Type B pancreatic cell (in vitro differentiated cells): ENCODE results near the gene WFDC13. TPM values are rescaled to one million over a fixed set of nuclear protein-coding genes. Genes with fewer than 3 reads are reported as not detected.

Experiments
- DNase-seq: peaks from one replicate; pipeline ENCODE4 v3.0.0; 2021; ENCODE audit warnings: mixed read lengths; ENCODE audit not compliant: unreplicated experiment; ENCODE audit errors: extremely low spot score
- H3K27ac Mint-ChIP-seq: 2 replicates; pipeline ENCODE4 v1.8.0; 2021; ENCODE audit warnings: mild to moderate bottlenecking, mixed read lengths
- H3K27me3 Mint-ChIP-seq: 2 replicates; pipeline ENCODE4 v1.8.0; 2021; ENCODE audit warnings: mixed read lengths
- H3K36me3 Mint-ChIP-seq: 2 replicates; pipeline ENCODE4 v1.8.0; 2021; ENCODE audit warnings: mixed read lengths
- H3K4me1 Mint-ChIP-seq: one replicate; pipeline ENCODE4 v1.8.0; 2021; ENCODE audit warnings: mixed read lengths; ENCODE audit not compliant: unreplicated experiment
- H3K4me3 Mint-ChIP-seq: 2 replicates; pipeline ENCODE4 v1.8.0; 2021; ENCODE audit warnings: mild to moderate bottlenecking, mixed read lengths
- H3K9me3 Mint-ChIP-seq: 2 replicates; pipeline ENCODE4 v1.8.0; 2021; ENCODE audit warnings: mixed read lengths
- CTCF ChIP-seq: fragments of 200-600 bp; sonication (generic); conservative IDR thresholded peaks from 2 replicates; pipeline ENCODE4 v1.5.0; 2021; ENCODE audit warnings: antibody characterized with exemption, mild to moderate bottlenecking
- total RNA-seq: library from RNA; stranded (reverse); gene quantifications from 2 replicates; pipeline ENCODE4 v1.2.1, GENCODE V29; 2021; ENCODE audit warnings: low replicate concordance

WFDC13 gene
- total RNA-seq, 1 donor from 2014 or later, result not detected

DNA sequence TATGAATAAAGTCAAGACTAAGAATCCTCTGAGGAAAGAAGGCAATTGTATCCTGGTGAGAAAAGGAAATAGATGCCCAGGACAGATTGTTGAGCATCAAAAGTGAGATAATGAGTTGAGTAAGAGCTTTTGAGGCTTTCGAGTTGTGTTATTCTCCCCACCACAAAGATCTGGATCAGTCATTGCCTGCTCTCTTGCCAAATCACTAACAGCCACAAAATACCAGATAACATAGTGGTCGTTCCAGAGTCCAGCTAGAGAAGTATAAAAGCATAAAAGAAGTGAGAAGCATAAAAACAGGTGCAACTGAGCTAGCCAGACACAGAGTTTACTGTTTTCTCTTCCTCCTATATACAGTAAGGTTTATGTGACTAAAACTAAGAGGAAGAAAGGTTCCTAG is 25.2 kb downstream of the WFDC13 start:
- no peaks in the 10 kb centered on the region for H3K4me1 Mint-ChIP-seq
- no peak overlapping the region for H3K27ac Mint-ChIP-seq
- no peak for TF ChIP-seq CTCF

DNA sequence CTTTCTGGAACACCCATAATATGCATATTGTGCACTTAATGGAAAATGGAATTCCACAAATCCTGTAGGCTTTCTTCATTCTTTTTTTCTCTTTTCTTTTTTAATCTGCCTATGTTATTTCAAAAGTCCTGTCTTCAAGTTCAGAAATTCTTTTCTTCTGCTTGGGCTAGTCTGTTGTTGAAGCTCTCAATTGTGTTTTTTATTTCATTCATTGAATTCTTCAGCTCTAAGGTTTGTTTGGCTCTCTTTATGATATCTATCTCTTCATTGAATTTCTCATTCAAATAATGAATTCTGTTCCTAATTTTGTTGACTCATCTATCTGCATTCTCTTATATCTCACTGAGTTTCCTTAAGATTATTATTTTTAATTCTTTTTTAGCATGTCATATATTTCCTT is 30.4 kb downstream of the WFDC13 start:
- H3K27ac Mint-ChIP-seq, result no peak overlapping the region
- H3K9me3 Mint-ChIP-seq, result peaks cover 10% of the 10 kb centered on the region
- no peak overlapping the region for H3K4me3 Mint-ChIP-seq
- no peaks in the 10 kb centered on the region for H3K4me1 Mint-ChIP-seq
- no peaks in the 10 kb centered on the region for H3K36me3 Mint-ChIP-seq
- no peak for DNase-seq
- peaks cover 6% of the 10 kb centered on the region for H3K27me3 Mint-ChIP-seq
- TF ChIP-seq CTCF, result no peak

More for the DNA sequence above, 25.2 kb downstream of the WFDC13 start:
- peaks cover 38% of the 10 kb centered on the region for H3K27me3 Mint-ChIP-seq
- H3K36me3 Mint-ChIP-seq, result no peaks in the 10 kb centered on the region
- DNase-seq, result no peak
- H3K9me3 Mint-ChIP-seq, result peaks cover 7% of the 10 kb centered on the region
- no peak overlapping the region for H3K4me3 Mint-ChIP-seq

DNA sequence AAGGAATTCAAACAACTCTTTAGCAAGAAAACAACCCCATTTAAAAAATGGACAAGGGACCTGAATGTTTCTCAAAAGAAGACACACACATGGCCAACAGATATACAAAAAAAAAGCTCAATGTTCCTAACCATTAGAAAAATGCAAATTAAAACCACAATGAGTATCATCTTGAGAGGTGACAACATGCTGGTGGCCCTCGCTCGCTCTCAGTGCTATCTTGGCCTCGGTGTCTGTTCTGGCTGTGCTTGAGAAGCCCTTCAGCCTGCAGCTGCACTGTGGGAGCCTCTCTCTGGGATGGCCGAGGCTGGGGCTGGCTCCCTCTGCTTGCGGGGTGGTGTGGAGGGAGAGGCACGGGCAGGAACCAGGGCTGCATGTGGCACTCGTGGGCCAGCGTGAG is 33.7 kb downstream of the WFDC13 start:
- H3K27ac Mint-ChIP-seq, result no peak overlapping the region
- TF ChIP-seq CTCF, result no peak
- H3K4me3 Mint-ChIP-seq, result no peak overlapping the region
- DNase-seq, result no peak
- no peaks in the 10 kb centered on the region for H3K36me3 Mint-ChIP-seq
- peaks cover 8% of the 10 kb centered on the region for H3K27me3 Mint-ChIP-seq
- no peaks in the 10 kb centered on the region for H3K4me1 Mint-ChIP-seq
- H3K9me3 Mint-ChIP-seq, result peaks cover 8% of the 10 kb centered on the region

DNA sequence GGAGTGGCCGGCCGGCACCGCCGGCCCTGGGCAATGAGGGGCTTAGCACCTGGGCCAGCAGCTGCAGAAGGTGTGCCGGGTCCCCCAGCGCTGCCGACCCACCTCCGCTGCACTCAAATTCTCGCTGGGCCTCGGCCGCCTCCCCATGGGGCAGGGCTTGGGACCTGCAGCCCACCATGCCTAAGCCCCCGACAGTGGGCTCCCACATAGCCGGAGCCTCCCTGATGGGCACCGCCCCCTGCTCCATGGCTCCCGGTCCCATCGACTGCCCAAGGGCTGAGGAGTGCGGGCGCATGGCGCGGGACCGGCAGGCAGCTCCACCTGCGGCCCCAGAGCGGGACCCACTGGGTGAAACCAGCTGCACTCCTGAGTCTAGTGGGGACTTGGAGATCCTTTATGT is 34.1 kb downstream of the WFDC13 start:
- no peaks in the 10 kb centered on the region for H3K4me1 Mint-ChIP-seq
- peaks cover 8% of the 10 kb centered on the region for H3K9me3 Mint-ChIP-seq
- no peak for DNase-seq
- peaks cover 10% of the 10 kb centered on the region for H3K27me3 Mint-ChIP-seq
- no peak for TF ChIP-seq CTCF
- H3K36me3 Mint-ChIP-seq, result no peaks in the 10 kb centered on the region
- H3K27ac Mint-ChIP-seq, result no peak overlapping the region
- H3K4me3 Mint-ChIP-seq, result no peak overlapping the region

DNA sequence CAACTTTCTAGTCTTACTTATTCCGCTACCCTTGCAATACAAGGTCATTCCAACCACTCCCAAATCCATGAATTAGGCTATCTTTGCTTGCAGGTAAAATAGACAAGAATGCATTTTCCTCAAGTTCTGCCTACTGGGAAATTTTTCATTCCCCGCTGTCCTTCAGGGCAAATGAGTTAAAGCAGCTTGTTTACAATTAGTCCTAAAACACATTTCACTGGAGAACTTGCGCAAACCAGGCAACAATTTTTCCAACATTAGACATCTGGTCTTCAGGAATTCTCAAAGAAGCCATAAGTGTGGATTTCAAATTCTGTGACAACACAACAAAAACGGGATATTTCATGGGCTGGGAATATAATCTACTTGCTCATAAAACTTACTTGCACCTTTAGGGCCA is 40.8 kb downstream of the WFDC13 start:
- Mint-ChIP-seq H3K9me3 (no peaks in the 10 kb centered on the region), H3K36me3 (no peaks in the 10 kb centered on the region), H3K4me3 (no peak overlapping the region), H3K27ac (no peak overlapping the region), H3K27me3 (peaks cover 15% of the 10 kb centered on the region), H3K4me1 (no peaks in the 10 kb centered on the region)
- TF ChIP-seq CTCF, result no peak
- DNase-seq, result no peak

GRCh38 chr20:45745015-45745414 is 43.2 kb downstream of the WFDC13 start:
- H3K4me1 Mint-ChIP-seq, result no peaks in the 10 kb centered on the region

More at GRCh38 chr20:45745015-45745414, 43.2 kb downstream of the WFDC13 start:
- TF ChIP-seq CTCF, result no peak
- Mint-ChIP-seq H3K9me3 (no peaks in the 10 kb centered on the region), H3K36me3 (no peaks in the 10 kb centered on the region), H3K4me3 (no peak overlapping the region), H3K27ac (no peak overlapping the region), H3K27me3 (peaks cover 26% of the 10 kb centered on the region)
- DNase-seq, result no peak
